ENCODE data around the gene CDK2AP2.
"Not testable (repeated sequence)": the region's sequence is repeated elsewhere in the genome, so short reads cannot be mapped to it uniquely, and the experiment has no call there.

CDK2AP2 gene

GRCh38 chr11:67523556-67524479, 15.9 kb upstream of the CDK2AP2 start:
- DNase-seq (ENCODE audit: low spot score), result peak; percentile 55

- DNase-seq (ENCODE audit: low spot score), result peak; percentile 67
Observed at GRCh38 chr11:67522844-67523555, 15.0 kb upstream of the CDK2AP2 start, which contains the start of gene CABP2. Gene CABP2, minus strand, starts transcription at chr11:67523446. Its CDS starts 120 bp downstream, at chr11:67523326.

- peak; percentile 24 for DNase-seq (ENCODE audit: low spot score)
Observed at GRCh38 chr11:67522338-67522737, 14.4 kb upstream of the CDK2AP2 start.

- no peak for DNase-seq (ENCODE audit: low spot score)
Observed at GRCh38 chr11:67521924-67522323, 14.0 kb upstream of the CDK2AP2 start.

GRCh38 chr11:67520856-67521824, 13.2 kb upstream of the CDK2AP2 start:
- no peak for DNase-seq (ENCODE audit: low spot score)

GRCh38 chr11:67519726-67520125, 11.8 kb upstream of the CDK2AP2 start:
- peak; percentile 15 for DNase-seq (ENCODE audit: low spot score)

GRCh38 chr11:67517784-67518552, 10.0 kb upstream of the CDK2AP2 start:
- DNase-seq (ENCODE audit: low spot score), result no peak

GRCh38 chr11:67516806-67517205, 8.8 kb upstream of the CDK2AP2 start:
- DNase-seq (ENCODE audit: low spot score), result peak; percentile 70

GRCh38 chr11:67514116-67514515, 6.2 kb upstream of the CDK2AP2 start:
- DNase-seq (ENCODE audit: low spot score), result no peak

- DNase-seq (ENCODE audit: low spot score), result not testable (repeated sequence)
Observed at GRCh38 chr11:67511558-67511957, 3.6 kb upstream of the CDK2AP2 start.

GRCh38 chr11:67510023-67510345, 2.0 kb upstream of the CDK2AP2 start:
- no peak for DNase-seq (ENCODE audit: low spot score)

GRCh38 chr11:67508486-67509121, 642 bp upstream of the CDK2AP2 start:
- peak; percentile 98 for DNase-seq (ENCODE audit: low spot score)

GRCh38 chr11:67507242-67507863, 609 bp downstream of the CDK2AP2 start:
- DNase-seq (ENCODE audit: low spot score), result no peak

GRCh38 chr11:67506426-67507051, 1.4 kb downstream of the CDK2AP2 start:
- no peak for DNase-seq (ENCODE audit: low spot score)

GRCh38 chr11:67505605-67506396, 2.2 kb downstream of the CDK2AP2 start:
- DNase-seq (ENCODE audit: low spot score), result peak; percentile 85

GRCh38 chr11:67504950-67505581, 2.9 kb downstream of the CDK2AP2 start, which contains the start of gene PITPNM1:
Gene PITPNM1, minus strand, starts transcription at chr11:67505363. Its CDS starts 1,183 bp downstream, at chr11:67504180.
- DNase-seq (ENCODE audit: low spot score), result no peak

- DNase-seq (ENCODE audit: low spot score), result no peak
Observed at GRCh38 chr11:67504005-67504949, 3.7 kb downstream of the CDK2AP2 start.

Measured in D341Med (cell line).